AG20443 (cell line): ENCODE results near the gene WFIKKN1.
A peak's percentile ranks its signal among the peaks of the same experiment; 100 is the strongest.

Source experiments
- DNase-seq: peaks from one replicate; pipeline ENCODE4 v3.0.0; 2012; ENCODE audit warnings: low spot score, mixed read lengths

Gene WFIKKN1

DNA sequence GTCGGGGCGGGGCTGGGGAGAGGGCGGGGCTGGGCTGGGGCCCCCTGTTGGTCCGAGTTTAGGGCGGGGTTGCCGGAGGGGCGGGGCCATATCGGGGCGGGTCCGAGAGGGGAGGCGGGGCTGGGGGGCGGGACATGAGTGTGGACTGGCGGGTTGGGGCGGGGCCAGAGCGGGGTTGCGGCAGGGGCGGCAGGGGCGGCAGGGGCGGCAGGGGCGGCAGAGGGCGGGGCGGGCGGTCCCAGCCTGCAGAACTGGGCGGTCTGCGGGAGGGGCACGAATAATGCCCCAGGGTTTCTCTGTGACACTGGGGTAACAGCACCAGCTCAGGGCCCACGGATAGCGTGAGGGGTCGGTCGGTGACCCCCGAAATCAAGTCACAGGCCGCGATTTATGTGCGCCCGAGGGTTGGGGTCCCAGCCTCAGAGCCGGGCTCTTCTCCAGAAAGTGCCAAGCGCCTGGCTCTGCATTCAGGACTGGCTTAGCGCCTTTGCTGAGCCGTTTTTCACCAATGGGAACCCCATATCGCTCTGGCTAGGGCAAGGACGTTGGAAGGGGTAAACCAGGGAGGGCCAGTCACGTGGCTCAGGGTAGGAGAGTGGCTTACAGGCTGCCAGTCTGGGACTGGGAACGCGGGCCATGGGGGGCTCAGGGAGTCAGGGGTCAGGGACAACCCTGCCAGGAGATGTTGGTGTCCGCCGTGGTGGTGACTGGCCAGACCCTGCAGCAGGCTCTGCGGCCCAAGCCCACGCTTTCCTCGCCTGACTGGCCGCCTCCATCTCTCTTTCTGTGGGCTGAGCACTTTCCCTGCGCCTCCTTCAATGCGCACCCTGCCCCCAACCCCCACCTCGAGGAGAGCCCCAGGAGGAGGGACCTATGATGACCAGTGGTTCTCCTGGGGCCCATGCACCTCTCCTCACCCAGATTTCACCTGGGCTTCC, 6.6 kb downstream of the WFIKKN1 start:
- peak; percentile 99 for DNase-seq

DNA sequence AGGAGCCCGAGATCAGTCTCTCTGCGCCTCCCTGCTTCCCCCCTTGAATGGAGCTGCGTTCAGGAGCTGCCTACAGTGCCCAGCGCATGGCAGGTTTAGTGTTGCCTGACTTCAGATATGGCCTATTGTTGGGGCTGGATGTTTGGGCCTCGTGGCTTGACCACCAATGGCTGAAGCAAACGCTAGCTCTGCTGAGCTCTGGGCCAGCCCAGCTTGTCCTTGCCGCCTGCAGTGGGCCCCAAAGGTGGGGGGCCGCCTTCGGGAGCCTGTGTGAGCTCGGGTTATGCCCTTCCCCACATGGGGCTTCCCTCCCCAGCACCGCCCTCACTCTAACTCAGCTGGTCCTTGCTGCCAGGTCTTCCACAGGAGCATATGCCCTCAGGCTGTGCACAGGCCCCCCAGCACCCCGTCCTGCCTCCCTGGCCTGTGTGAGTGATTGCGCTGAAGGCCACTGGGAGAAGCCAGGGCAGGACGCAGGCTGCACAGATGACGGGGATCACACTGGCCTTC, 7.3 kb downstream of the WFIKKN1 start:
- DNase-seq, result no peak

DNA sequence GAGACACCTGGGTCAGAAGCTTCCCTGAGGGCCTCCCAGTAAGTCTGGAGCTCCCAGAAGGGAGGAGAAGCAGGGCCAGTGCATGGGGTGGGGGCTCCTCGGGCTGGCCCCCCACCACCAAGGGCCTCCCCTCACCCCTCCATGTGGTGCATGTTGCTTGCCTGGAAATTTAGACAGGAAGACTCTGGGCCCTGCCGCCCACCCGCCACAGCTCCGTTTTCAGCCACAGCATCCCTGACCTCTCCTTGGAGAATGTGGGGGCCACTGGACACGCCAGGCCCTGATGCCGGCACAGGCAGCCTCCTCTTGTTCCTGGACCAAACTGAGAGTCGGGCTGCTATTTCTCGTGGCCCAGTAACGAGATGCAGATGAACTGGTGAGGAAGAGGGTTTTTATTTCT, 8.1 kb downstream of the WFIKKN1 start:
- DNase-seq, result no peak

DNA sequence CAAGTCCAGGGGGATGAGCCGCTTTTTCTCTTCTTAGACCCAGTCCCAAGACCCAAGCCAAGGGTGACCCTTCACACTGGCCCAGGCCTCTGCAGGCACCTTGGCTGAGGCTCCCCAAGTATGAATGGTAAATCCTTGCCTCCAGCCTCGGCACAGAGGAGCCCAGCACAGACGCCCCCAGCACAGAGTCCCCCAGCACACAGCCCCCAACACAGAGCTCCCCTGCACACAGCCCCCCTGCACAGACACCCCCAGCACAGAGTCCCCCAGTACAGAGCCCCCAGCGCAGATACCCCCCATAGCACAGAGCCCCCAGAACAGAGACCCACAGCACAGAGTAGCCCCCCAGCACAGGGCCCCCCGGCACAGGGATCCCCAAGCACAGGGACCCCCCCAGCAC, 9.8 kb downstream of the WFIKKN1 start:
- DNase-seq, result no peak

DNA sequence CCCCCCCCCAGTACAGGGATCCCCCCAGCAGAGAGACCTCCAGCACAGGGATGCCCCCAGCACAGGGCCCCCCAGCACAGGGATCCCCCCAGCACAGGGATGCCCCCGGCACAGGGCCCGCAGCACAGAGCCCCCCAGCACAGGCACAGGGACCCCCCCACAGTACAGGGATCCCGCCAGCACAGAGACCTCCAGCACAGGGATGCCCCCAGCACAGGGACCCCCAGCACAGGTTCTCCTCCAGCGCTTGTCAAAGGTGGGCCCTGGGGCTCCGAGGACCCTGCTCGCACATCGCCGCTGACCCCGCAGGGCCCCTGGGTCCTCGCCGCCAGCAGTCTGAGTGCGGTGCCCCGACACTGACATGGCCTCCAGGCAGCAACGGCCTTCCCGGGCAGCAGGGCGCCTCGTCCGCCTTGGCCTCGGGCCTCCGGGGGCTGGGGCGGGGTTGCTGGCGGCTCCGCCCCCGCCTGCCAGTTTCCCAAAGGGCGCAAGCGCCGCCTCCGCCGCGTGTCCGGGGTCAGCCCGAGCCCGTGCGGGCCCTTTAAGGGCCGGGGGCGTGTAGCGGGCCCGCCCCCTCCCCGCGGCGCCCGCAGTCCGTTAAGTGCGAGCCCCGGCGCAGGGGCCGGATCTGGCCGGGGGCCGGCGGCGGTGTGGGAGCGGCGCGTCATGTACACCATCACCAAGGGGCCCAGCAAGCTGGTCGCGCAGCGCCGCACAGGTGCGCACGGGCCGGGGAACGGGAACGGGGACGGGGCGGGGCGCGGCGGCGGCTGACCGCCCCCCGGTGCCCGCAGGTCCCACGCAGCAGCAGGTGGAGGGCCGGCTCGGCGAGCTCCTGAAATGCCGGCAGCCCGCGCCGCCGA, 10.8 kb downstream of the WFIKKN1 start, which contains the start of gene MCRIP2:
MCRIP2 (plus strand) TSS at position 503 of the 863 bp plus-strand sequence; CDS start at position 667, 164 bp downstream.
- peak; percentile 93 for DNase-seq

DNA sequence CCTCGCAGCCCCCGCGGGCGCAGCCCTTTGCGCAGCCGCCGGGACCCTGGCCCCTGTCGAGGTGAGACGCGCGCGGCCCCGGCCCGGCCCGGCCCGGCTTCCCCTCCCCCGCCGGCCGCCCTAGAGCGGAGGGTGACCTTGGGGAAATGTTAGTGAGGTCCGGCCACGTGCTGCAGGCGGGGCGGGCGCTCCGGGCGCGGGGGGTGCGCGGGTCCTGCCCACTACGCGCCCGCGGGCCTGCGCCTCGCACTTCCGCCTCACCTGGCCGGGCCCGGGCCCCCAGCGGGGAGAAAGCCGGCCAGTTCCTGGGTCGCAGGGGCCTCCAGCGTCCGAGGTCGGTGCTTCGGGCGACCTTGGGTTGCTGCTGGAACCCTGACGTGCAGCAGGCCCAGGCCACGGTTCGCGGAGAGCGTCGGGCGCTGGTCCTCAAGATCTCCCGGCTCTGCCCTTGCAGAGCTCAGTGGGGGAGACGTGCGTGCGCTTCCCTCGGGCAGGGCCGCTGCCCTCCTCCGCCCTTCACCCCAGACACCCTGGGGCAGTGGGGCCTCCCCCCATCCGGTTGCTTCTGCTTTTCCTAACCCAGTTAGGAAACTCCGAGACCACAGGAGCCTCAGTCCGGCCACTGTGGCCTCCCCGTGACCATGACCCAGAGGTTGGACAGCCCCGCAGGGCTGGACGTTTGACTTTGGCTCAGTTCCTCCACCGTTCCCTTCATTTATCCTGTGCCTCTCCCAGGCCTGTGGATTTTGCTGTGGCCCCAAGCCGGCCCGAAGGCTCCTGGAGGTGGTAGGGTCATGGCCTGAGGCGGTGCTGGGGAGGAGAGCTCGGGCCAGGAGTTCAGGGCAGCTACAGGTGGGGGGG, 11.6 kb downstream of the WFIKKN1 start:
- DNase-seq, result peak; percentile 45

DNA sequence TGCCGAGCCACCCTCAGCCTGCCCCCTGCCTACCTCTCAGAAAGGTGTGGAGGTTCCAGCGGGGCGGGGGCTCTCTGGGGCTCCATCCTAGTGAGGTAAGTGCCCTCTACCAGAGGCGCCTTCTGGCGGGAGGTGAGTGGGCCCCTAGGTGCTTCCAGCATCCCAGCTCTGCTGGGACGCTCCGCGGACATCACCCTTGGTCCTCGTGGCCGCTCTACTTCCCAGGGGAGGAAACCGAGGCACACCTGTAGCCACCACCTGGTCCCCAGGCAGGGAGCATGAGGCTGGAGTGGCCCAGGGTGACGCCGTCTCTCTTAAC, 12.2 kb downstream of the WFIKKN1 start:
- no peak for DNase-seq

DNA sequence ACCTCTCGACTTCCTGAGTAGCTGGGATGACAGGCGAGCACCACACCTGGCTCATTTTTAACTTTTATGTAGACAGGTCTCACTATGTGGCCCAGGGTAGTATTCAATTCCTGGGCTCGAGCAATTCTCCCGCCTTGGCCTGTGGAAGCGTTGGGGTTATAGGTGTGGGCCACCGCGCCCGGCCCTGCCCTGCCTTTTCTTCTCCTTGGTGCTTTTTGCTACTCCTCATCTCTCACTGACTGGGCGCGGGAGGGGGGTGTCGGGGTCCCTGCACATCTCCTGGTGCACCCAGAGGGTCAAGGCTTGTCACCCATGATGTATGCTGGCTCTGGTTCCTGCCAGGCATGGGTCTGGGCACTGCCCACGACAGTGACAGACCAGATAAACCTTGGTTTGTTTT, 13.8 kb downstream of the WFIKKN1 start:
- DNase-seq, result no peak

DNA sequence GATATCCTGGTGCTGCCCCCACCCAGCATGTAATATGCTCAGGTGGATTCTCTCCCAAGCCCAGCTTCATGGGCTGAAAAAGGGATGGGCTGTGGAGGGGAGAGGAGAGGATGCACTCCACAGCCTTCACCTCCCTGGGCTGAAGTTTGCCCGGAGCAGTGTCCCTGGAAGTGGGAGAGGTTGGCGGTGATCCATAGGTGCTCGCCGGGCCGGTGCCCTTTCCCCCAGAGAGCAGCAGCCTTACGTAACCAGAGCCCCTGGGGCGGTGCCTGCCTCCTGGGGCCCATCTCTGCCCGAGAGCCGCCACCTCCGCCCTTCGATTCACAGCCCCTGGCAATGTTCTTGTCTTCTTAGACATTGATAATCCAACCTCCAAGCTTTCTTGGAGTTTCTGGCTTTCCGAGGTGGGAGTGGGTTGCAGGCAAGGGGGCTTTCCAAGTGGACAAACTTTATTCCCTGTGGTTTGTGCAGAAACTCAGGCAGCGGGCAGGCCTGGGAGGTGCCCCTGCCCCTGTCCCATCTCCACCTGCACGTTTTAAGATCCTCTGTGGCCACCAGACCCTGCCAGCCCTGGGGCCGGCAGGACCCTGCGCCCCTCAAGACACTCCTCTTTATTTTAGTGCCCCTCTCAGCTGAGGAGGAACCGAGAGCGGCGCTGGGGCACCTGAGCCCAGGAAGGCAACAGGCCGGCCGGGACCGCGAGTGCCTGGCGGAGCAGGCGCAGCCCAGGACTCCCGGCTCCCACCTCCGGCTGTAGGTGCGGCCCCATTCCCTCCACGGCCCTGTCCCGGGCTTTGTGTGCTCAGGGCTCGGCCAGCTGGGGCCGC, 15.3 kb downstream of the WFIKKN1 start:
- DNase-seq, result no peak

DNA sequence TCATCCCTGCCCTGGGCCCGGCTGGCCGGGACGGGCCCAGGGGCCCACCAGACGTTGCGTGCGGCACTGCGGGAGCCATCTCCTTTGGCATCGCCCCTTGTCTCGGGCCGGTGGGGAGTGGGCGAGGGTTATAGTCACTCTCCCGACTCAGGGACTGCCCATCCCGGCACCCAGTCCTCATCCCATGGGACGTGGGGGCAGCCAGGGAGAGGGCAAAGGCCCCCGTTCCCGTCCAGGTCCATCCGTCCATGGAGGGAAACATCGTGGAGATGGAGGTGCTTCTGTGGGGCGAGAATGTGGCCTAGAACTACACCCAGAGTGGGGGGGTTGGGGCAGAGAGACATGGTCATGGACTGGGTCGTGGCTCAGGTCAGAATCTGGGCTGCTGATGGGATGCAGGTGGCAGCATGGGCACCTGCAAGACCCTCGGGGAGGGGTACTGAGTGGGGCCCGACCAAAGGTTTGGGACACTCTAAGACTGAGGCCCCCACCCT, 15.9 kb downstream of the WFIKKN1 start:
- DNase-seq, result no peak

DNA sequence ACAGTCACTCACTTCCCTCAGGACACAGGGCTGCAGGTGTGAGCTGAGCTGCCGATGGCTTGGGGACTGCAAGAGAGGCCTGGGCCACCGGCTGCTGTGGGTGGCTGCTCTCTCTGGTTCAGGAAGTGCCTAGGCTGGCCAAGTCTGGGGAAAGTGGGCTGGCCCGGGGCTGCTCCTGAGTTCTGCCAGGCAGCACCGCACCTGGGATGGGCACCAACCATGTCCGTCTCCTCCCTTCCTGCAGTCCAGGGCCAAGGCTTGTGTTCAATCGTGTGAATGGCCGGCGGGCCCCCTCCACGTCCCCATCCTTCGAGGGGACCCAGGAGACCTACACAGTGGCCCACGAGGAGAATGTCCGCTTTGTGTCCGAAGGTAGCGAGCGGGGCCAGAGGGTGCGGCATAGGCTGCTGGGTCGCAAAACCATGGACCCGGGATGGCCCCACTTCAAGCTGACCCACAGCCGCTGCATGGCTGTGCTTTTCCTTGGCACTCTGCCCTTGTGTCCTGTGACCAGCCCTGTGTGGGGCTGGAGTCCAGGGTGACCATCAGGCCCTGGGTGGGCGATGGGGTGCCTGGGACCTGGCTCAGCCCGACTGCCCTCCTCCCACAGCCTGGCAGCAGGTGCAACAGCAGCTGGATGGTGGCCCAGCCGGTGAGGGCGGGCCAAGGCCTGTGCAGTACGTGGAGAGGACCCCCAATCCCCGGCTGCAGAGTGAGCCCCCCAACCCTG, 16.6 kb downstream of the WFIKKN1 start:
- DNase-seq, result no peak

DNA sequence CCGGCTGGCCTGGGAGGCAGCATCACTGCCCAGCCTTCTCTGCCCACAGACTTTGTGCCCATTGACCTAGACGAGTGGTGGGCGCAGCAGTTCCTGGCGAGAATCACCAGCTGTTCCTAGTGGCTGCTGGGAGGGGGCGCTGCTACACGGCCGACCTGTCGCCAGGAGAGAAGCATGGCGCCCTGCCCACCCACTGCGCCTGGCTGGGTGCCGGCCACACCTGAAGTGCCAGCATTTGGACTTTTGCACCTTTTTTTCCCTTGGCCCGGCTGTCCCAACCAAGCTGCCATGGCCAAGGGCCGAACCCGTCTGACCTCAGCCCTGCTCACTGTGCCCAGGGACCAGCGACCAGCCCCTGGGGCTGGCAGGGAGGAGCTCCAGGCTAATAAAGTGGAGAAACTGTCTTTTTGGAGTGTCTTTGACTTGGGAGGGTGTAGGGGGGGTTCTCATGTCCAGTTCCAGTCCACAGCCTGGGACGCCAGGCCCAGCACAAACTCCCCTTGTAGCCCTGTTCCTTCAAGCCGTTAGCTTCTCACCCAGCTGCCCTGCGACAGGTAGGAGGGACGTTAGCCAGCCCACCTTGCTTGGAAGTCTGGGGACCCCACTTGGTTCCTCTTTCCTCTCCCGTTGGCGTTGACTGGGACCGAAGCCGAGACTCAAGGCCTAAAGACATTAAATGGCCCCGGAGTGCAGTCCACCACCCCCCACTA, 17.4 kb downstream of the WFIKKN1 start:
- DNase-seq, result peak; percentile 34

DNA sequence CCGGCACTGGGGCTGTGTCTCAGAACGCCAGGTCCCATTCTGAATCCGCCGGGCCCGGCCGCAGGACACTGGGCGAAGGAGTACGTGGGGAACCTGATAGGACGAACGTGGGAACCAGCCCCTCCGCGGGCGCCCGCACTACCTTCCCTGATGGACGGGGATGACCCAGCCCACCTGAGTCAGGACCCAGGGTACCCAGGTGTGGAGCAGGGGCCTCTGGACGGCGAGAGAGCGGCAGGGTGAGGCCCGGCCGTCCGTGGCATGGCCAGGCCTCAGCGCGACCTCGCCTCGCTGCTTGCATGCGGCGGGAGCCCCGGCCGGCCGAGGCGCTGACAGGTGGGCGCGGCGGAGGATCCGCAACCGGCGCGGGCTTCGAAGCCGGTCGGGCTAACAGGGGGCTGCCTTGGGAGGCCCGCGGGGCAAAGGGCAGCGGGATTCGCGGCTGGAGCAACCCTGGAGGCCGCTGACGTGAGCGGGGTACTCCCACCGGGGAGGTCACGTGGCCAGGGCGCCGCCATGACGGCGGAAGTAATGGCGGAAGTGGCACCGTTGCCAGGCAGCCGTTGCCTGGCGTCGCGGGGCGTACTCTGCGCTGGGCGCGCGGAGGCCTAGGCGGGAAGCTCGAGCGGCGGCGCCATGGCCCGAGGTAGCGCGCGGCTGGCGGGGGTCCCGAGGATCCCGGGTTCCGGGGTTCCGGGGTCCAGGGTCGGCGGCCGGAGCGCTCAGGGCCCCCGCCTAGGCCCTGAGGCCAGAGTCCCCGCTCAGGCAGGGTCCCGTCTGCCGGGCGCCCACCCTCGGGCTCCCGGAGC, 18.2 kb downstream of the WFIKKN1 start, which contains the start of gene WDR90:
WDR90 (plus strand) TSS at position 585 of the 809 bp plus-strand sequence; CDS start at position 637, 52 bp downstream.
- DNase-seq, result peak; percentile 97

DNA sequence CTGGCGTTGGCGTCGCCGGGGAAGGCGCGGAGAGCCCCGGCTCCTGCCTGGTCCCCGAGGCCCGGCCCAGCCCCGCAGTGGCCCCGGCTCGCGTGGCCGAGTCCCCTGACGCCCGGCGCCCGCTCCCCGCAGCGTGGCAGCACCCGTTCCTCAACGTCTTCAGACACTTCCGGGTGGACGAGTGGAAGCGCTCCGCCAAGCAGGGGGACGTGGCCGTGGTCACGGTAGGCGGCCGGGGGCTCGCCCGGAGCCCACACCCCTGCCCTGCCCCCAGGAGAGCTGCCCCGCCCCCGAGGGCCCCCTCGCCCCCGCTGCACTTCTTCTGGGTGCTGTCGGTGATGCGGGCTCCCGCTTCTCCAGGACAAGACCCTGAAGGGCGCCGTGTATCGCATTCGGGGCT, 18.8 kb downstream of the WFIKKN1 start:
- peak; percentile 28 for DNase-seq

DNA sequence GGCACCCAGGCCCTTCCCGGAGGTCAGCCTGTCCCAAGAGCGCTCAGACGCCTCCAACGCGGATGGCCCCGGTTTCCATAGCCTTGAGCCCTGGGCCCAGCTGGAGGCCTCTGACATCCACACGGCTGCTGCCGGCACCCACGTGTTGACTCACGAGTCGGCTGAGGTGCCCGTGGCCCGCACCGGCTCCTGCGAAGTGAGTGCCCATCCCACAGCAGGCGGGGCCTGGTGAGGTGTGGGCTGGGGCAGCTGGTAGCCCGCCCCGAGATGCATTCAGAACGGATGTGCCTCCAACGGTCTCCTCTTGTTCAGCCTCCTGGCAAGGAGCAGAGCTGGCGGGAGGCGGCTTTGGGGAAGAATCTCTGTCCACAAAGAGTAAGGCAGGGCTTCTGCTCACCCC, 21.1 kb downstream of the WFIKKN1 start:
- no peak for DNase-seq

DNA sequence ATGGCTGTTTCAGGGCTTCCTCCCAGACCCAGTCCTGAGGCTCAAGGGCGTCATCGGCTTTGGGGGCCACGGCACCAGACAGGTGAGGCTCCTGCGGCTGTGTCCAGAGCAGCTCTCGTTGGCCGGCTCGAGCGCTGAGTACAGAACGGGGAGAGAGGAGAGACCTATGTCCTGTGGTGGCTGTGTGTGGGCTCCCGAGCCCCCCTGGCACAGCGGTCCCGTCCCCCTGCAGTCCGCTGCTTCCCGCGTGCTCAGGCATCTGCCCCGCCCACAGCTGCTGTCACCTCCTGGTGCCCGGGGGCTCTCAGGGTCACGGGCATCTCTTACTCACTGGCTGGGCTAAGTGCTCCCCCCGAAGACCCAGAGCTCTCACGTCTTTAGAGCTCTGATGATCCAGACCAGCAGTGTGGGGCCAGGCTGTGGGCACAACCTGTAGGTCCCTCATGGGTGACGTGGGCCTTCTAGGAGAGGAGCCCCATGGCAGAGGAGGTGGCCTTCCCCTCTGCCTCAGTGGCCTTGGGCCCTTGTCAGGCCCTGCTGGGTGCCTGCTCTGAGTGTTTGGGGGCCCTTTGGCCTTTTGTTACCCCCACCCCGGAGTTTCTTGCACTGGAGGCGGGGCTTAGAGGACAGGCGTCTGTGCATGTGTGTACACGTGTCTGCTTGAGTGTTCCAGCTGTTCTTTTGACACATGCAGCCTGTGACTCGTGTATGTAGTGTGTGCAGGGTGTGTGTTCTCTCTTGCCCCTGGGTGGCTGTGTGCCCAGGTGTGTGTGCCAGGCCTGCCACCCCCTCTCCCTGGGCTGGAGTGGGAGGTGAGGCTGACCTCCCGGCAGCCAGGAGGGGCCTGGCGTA, 21.9 kb downstream of the WFIKKN1 start:
- no peak for DNase-seq

DNA sequence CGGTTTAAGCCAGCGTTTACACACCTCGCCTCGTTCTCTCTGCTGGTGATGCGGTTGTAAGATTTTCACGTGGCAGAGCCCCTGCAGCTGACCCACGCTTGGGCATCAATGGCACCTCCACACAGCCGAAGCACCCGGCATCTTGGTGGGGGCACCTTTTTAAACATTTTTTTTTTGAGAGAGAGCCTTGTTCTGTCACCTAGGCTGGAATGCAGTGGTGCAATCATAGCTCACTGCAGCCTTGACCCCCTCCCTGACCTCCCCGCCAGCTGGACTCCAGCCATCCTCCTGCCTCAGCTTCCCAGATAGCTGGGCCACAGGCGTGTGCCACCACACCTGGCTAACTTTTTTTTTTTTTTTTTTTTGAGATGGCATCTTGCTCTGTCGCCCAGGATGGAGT, 23.2 kb downstream of the WFIKKN1 start:
- DNase-seq, result no peak
